Measurements from ENCODE around the gene CYFIP2. TPM values are rescaled to one million over a fixed set of nuclear protein-coding genes. Genes with fewer than 3 reads are reported as not detected.
A peak's percentile ranks its signal among the peaks of the same experiment; 100 is the strongest.

The CYFIP2 gene
- total and polyA plus RNA-seq, 2 donors (not counting 1 experiment from before 2014, with no cell fraction given): 5.0 to 27.6 TPM

DNA sequence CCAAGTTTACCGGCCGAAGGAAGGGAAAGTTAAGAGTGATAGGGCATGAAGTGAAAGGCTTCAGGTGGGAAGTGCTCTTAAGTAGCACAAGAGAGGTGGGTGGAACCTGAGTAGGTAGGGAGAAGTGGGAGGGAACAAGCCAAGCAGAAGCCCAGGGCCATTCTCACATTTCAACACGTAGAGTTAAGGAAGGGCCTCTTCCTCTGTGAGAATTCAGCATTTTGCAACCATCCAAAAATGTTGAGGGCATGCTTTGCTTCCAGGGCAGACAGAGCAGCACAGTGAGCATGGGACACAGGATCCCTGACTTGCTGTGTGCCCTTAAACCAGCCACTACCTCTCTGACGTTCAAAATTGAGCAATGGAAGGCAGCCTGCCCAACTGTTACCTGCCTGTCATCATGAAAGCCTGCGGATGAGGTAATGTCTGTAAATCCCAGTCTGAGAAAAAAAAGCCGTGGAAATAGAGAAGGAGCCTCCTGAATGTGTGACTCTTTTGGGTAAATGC is 3.3 kb downstream of the CYFIP2 start:
- no peaks in the 10 kb centered on the region for H3K9me3 ChIP-seq (ENCODE audit: control insufficient read depth, insufficient read depth, low read depth, low read length)
- no peaks in the 10 kb centered on the region for H3K4me1 ChIP-seq (ENCODE audit: control insufficient read depth, extremely low read depth, insufficient read depth, low read length)
- no peaks in the 10 kb centered on the region for H3K36me3 ChIP-seq (ENCODE audit: control insufficient read depth, insufficient read depth, low read length)
- peaks cover 6% of the 10 kb centered on the region for H3K27me3 ChIP-seq (ENCODE audit: control insufficient read depth, insufficient read depth, low read length)
- H3K79me2 ChIP-seq (ENCODE audit: control insufficient read depth, insufficient read depth, low read length): no peaks in the 10 kb centered on the region
- TF ChIP-seq CTCF (conservative IDR thresholded peaks at IDR 0.05 in 1 of 2, IDR thresholded peaks at IDR 0.05 in 1 of 2; ENCODE audit: low read depth in 1 of 2, low read length in 2 of 2) (no peak), EZH2 (IDR thresholded peaks at IDR 0.05; ENCODE audit: low read length, missing control alignments) (no peak)
- no peak overlapping the region for H3K27ac ChIP-seq (ENCODE audit: insufficient read depth, low read length)
- no peak overlapping the region for H3K4me2 ChIP-seq (ENCODE audit: extremely low read depth, insufficient read depth, low read length)
- no peak overlapping the region for H2AFZ ChIP-seq (ENCODE audit: low read length)
- H3K4me3 ChIP-seq (replicated peaks in 1 of 4; ENCODE audit: control extremely low read depth in 1 of 4, insufficient read depth in 1 of 4, low read depth in 3 of 4, low read length in 4 of 4): no peak overlapping the region
- no peak overlapping the region for H3K9ac ChIP-seq (ENCODE audit: insufficient read depth, low read length)
- DNase-seq (ENCODE audit: low read depth in 2 of 2): peak in 1 of 2 donors; percentile 15
- no peaks in the 10 kb centered on the region for H4K20me1 ChIP-seq (ENCODE audit: control insufficient read depth, extremely low read depth, insufficient read depth, low read length)

GRCh38 chr5:157269761-157270272 is 3.9 kb downstream of the CYFIP2 start:
- TF ChIP-seq CTCF (conservative IDR thresholded peaks at IDR 0.05 in 1 of 2, IDR thresholded peaks at IDR 0.05 in 1 of 2; ENCODE audit: low read depth in 1 of 2, low read length in 2 of 2) (no peak), EZH2 (IDR thresholded peaks at IDR 0.05; ENCODE audit: low read length, missing control alignments) (no peak)
- no peaks in the 10 kb centered on the region for H3K9me3 ChIP-seq (ENCODE audit: control insufficient read depth, insufficient read depth, low read depth, low read length)
- H3K4me3 ChIP-seq (replicated peaks in 1 of 4; ENCODE audit: control extremely low read depth in 1 of 4, insufficient read depth in 1 of 4, low read depth in 3 of 4, low read length in 4 of 4): no peak overlapping the region
- H3K27ac ChIP-seq (ENCODE audit: insufficient read depth, low read length): no peak overlapping the region
- H3K79me2 ChIP-seq (ENCODE audit: control insufficient read depth, insufficient read depth, low read length): no peaks in the 10 kb centered on the region
- no peak overlapping the region for H2AFZ ChIP-seq (ENCODE audit: low read length)
- H3K9ac ChIP-seq (ENCODE audit: insufficient read depth, low read length): no peak overlapping the region
- no peaks in the 10 kb centered on the region for H3K4me1 ChIP-seq (ENCODE audit: control insufficient read depth, extremely low read depth, insufficient read depth, low read length)
- no peaks in the 10 kb centered on the region for H3K36me3 ChIP-seq (ENCODE audit: control insufficient read depth, insufficient read depth, low read length)
- no peaks in the 10 kb centered on the region for H4K20me1 ChIP-seq (ENCODE audit: control insufficient read depth, extremely low read depth, insufficient read depth, low read length)
- H3K27me3 ChIP-seq (ENCODE audit: control insufficient read depth, insufficient read depth, low read length): peaks cover 6% of the 10 kb centered on the region
- H3K4me2 ChIP-seq (ENCODE audit: extremely low read depth, insufficient read depth, low read length): no peak overlapping the region
- no peak for DNase-seq (ENCODE audit: low read depth in 2 of 2)

DNA sequence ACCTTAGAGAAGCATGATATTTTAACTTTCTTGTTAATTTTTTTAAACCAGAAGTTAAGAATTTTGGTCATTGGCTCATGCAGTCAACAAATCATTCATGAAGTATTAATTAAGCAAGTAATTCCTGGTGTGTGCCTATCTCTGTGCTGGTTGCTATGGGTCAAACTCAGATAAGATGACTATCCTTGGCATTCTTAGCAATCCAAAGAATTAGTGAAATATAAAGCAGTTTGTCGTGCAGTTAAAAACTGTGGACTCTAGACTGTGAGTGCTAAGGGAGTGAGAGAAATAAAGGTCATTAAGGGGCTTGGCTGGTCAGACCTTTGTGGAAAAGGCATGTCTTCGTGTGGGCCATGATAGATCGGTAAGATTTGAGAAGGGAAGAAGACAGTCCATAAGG is 4.8 kb downstream of the CYFIP2 start:
- Histone ChIP-seq H3K27me3 (ENCODE audit: control insufficient read depth, insufficient read depth, low read length) (peaks cover 6% of the 10 kb centered on the region), H2AFZ (ENCODE audit: low read length) (no peak overlapping the region), H3K4me3 (replicated peaks in 1 of 4; ENCODE audit: control extremely low read depth in 1 of 4, insufficient read depth in 1 of 4, low read depth in 3 of 4, low read length in 4 of 4) (no peak overlapping the region), H3K27ac (ENCODE audit: insufficient read depth, low read length) (no peak overlapping the region), H3K79me2 (ENCODE audit: control insufficient read depth, insufficient read depth, low read length) (no peaks in the 10 kb centered on the region), H3K36me3 (ENCODE audit: control insufficient read depth, insufficient read depth, low read length) (no peaks in the 10 kb centered on the region), H3K9ac (ENCODE audit: insufficient read depth, low read length) (no peak overlapping the region), H3K9me3 (ENCODE audit: control insufficient read depth, insufficient read depth, low read depth, low read length) (no peaks in the 10 kb centered on the region), H3K4me2 (ENCODE audit: extremely low read depth, insufficient read depth, low read length) (no peak overlapping the region), H3K4me1 (ENCODE audit: control insufficient read depth, extremely low read depth, insufficient read depth, low read length) (no peaks in the 10 kb centered on the region), H4K20me1 (ENCODE audit: control insufficient read depth, extremely low read depth, insufficient read depth, low read length) (no peaks in the 10 kb centered on the region)
- DNase-seq (ENCODE audit: low read depth in 2 of 2): no peak
- TF ChIP-seq EZH2 (IDR thresholded peaks at IDR 0.05; ENCODE audit: low read length, missing control alignments): no peak
- no peak for TF ChIP-seq CTCF (conservative IDR thresholded peaks at IDR 0.05 in 1 of 2, IDR thresholded peaks at IDR 0.05 in 1 of 2; ENCODE audit: low read depth in 1 of 2, low read length in 2 of 2)

Measured in fibroblast of lung (primary cell).